ENCODE results near the gene POLDIP3. TPM values are rescaled to one million over a fixed set of nuclear protein-coding genes. Genes with fewer than 3 reads are reported as not detected.

POLDIP3 gene
- total RNA-seq, 1 donor from 2014 or later: 77.8 TPM

GRCh38 chr22:42596336-42596735 is 18.3 kb downstream of the POLDIP3 start:
- DNase-seq (ENCODE audit: extremely low spot score, unreplicated experiment): no peak
- H3K9me3 Mint-ChIP-seq (ENCODE audit: unreplicated experiment): no peaks in the 10 kb centered on the region
- no peaks in the 10 kb centered on the region for H3K27me3 Mint-ChIP-seq (ENCODE audit: unreplicated experiment)
- H3K27ac Mint-ChIP-seq (ENCODE audit: unreplicated experiment): no peak overlapping the region
- no peak for TF ChIP-seq CTCF (IDR thresholded peaks at IDR 0.05)
- H3K4me3 Mint-ChIP-seq (ENCODE audit: unreplicated experiment): no peak overlapping the region
- no peaks in the 10 kb centered on the region for H3K4me1 Mint-ChIP-seq (ENCODE audit: unreplicated experiment)
- H3K36me3 Mint-ChIP-seq (ENCODE audit: unreplicated experiment): peaks cover 46% of the 10 kb centered on the region

- no peak for DNase-seq (ENCODE audit: extremely low spot score, unreplicated experiment)
- no peaks in the 10 kb centered on the region for H3K27me3 Mint-ChIP-seq (ENCODE audit: unreplicated experiment)
- no peaks in the 10 kb centered on the region for H3K9me3 Mint-ChIP-seq (ENCODE audit: unreplicated experiment)
- TF ChIP-seq CTCF (IDR thresholded peaks at IDR 0.05): no peak
- no peaks in the 10 kb centered on the region for H3K4me1 Mint-ChIP-seq (ENCODE audit: unreplicated experiment)
- peaks cover 47% of the 10 kb centered on the region for H3K36me3 Mint-ChIP-seq (ENCODE audit: unreplicated experiment)
- no peak overlapping the region for H3K27ac Mint-ChIP-seq (ENCODE audit: unreplicated experiment)
- no peak overlapping the region for H3K4me3 Mint-ChIP-seq (ENCODE audit: unreplicated experiment)
Measured at GRCh38 chr22:42595434-42595833, 19.2 kb downstream of the POLDIP3 start.

DNA sequence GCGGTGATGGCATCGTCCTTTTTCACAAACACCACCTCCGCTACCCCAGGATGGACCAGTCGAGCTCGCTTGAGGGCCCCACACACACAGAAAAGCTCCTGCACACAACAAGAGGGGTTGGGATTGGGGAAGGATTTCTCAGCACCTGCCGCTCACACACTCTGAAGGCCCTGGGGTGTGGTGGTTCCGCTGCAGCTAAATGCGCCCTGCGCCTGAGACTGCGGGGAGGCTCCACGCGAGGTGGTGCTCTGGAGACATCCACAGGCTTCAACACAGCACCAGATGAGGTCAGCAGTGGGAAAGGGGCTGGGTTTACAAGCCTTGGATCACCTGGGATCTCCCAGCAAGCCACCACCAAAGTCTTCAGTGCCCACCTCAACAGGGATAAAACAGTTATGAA is 22.7 kb downstream of the POLDIP3 start:
- no peak overlapping the region for H3K4me3 Mint-ChIP-seq (ENCODE audit: unreplicated experiment)
- H3K27ac Mint-ChIP-seq (ENCODE audit: unreplicated experiment): no peak overlapping the region
- DNase-seq (ENCODE audit: extremely low spot score, unreplicated experiment): no peak
- H3K27me3 Mint-ChIP-seq (ENCODE audit: unreplicated experiment): no peaks in the 10 kb centered on the region
- peaks cover 41% of the 10 kb centered on the region for H3K36me3 Mint-ChIP-seq (ENCODE audit: unreplicated experiment)
- no peaks in the 10 kb centered on the region for H3K9me3 Mint-ChIP-seq (ENCODE audit: unreplicated experiment)
- TF ChIP-seq CTCF (IDR thresholded peaks at IDR 0.05): no peak
- no peaks in the 10 kb centered on the region for H3K4me1 Mint-ChIP-seq (ENCODE audit: unreplicated experiment)

GRCh38 chr22:42587588-42588175 is 27.0 kb downstream of the POLDIP3 start:
- DNase-seq (ENCODE audit: extremely low spot score, unreplicated experiment): no peak
- no peaks in the 10 kb centered on the region for H3K27me3 Mint-ChIP-seq (ENCODE audit: unreplicated experiment)
- H3K4me1 Mint-ChIP-seq (ENCODE audit: unreplicated experiment): no peaks in the 10 kb centered on the region
- H3K36me3 Mint-ChIP-seq (ENCODE audit: unreplicated experiment): peaks cover 36% of the 10 kb centered on the region
- TF ChIP-seq CTCF (IDR thresholded peaks at IDR 0.05): no peak
- H3K4me3 Mint-ChIP-seq (ENCODE audit: unreplicated experiment): no peak overlapping the region
- no peaks in the 10 kb centered on the region for H3K9me3 Mint-ChIP-seq (ENCODE audit: unreplicated experiment)
- no peak overlapping the region for H3K27ac Mint-ChIP-seq (ENCODE audit: unreplicated experiment)

DNA sequence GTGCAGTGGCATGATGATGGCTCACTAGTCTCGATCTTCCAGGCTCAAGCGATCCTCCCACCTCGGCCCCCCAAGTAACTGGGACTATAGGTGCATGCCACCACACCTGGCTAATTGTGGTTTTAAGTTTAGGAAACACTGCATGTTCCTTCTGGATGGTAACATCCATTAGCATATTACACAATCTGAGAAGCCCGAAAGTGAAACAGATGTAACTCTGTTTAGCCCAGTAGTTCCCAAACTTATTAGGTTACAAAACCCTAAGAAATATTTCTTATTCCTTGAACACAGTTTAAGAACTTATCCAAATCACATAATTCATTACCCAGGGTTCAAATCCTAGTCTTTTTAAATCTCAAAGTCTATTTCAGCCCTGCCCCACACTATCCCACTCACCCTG is 28.3 kb downstream of the POLDIP3 start:
- DNase-seq (ENCODE audit: extremely low spot score, unreplicated experiment): no peak
- Mint-ChIP-seq H3K36me3 (ENCODE audit: unreplicated experiment) (peaks cover 32% of the 10 kb centered on the region), H3K27me3 (ENCODE audit: unreplicated experiment) (no peaks in the 10 kb centered on the region), H3K4me1 (ENCODE audit: unreplicated experiment) (peaks cover 7% of the 10 kb centered on the region), H3K4me3 (ENCODE audit: unreplicated experiment) (no peak overlapping the region), H3K27ac (ENCODE audit: unreplicated experiment) (no peak overlapping the region), H3K9me3 (ENCODE audit: unreplicated experiment) (no peaks in the 10 kb centered on the region)
- no peak for TF ChIP-seq CTCF (IDR thresholded peaks at IDR 0.05)

All from osteocyte (in vitro differentiated cells).